Measurements from ENCODE around the gene NCOR1. TPM values are rescaled to one million over a fixed set of nuclear protein-coding genes. Genes with fewer than 3 reads are reported as not detected.

Gene NCOR1
- total and polyA plus RNA-seq, 10 of the 15 experiments (the other 5 are each of a cell fraction or from before 2014, with no cell fraction given): 34.5 to 135 (median 82.9) TPM

GRCh38 chr17:15981208-15981607 lies 234.1 kb downstream of the NCOR1 start (continued):
- no peak for TF ChIP-seq ASH2L (IDR thresholded peaks at IDR 0.05; ENCODE audit: borderline replicate concordance, low read depth)
- no peak for TF ChIP-seq POLR2AphosphoS5 (IDR thresholded peaks at IDR 0.05; ENCODE audit: low read length)
- no peak for TF ChIP-seq MAX (IDR thresholded peaks at IDR 0.05; ENCODE audit: low read depth, low read length)
- no peak for TF ChIP-seq ELK1 (IDR thresholded peaks at IDR 0.05; ENCODE audit: low read depth, low read length)
- 0 out of 2 replicates have a peak, but pooled peaks have one; percentile 16 for TF ChIP-seq CREM (IDR thresholded peaks at IDR 0.05; ENCODE audit: low read depth)
- TF ChIP-seq CEBPB (IDR thresholded peaks at IDR 0.05; ENCODE audit: borderline replicate concordance in 1 of 2, low read depth in 2 of 2, low read length in 2 of 2): 0 out of 4 replicates have a peak, but pooled peaks of 1 of the 2 experiments have one; percentile 36
- TF ChIP-seq SPI1 (IDR thresholded peaks at IDR 0.05; ENCODE audit: borderline replicate concordance, insufficient read depth, low read depth, low read length): peak; percentile 79
- TF ChIP-seq IKZF2 (IDR thresholded peaks at IDR 0.05): peak in 1 of 2 experiments; percentile 32; a peak in 2 of 4 replicates
- TF ChIP-seq IRF3 (IDR thresholded peaks at IDR 0.05): no peak
- TF ChIP-seq SUZ12 (IDR thresholded peaks at IDR 0.05; ENCODE audit: unreplicated experiment): no peak
- no peak for TF ChIP-seq PBX3 (IDR thresholded peaks at IDR 0.05; ENCODE audit: insufficient replicate concordance, low read depth, low read length)
- 0 out of 2 replicates have a peak, but pooled peaks have one; percentile 25 for TF ChIP-seq ATF7 (IDR thresholded peaks at IDR 0.05; ENCODE audit: low read depth)
- peak; percentile 41; the same call in 1 of the 2 replicates for TF ChIP-seq BCL11A (IDR thresholded peaks at IDR 0.05; ENCODE audit: low read depth, low read length)
- no peak for TF ChIP-seq BMI1 (IDR thresholded peaks at IDR 0.05; ENCODE audit: borderline replicate concordance)
- no peak for TF ChIP-seq KLF5 (IDR thresholded peaks at IDR 0.05; ENCODE audit: partially characterized antibody)
- TF ChIP-seq MYC (IDR thresholded peaks at IDR 0.05; ENCODE audit: insufficient read depth, insufficient read length, insufficient replicate concordance, low read length, severe bottlenecking): no peak
- peak; percentile 50; the same call in 1 of the 2 replicates for TF ChIP-seq TBL1XR1 (IDR thresholded peaks at IDR 0.05; ENCODE audit: low read depth, low read length)
- no peak for TF ChIP-seq PAX8 (IDR thresholded peaks at IDR 0.05)
- TF ChIP-seq POLR2AphosphoS2 (IDR thresholded peaks at IDR 0.05; ENCODE audit: low read depth, low read length): no peak
- TF ChIP-seq USF2 (IDR thresholded peaks at IDR 0.05; ENCODE audit: borderline replicate concordance, low read depth, low read length): no peak
- no peak; the same call in 1 of the 2 replicates for TF ChIP-seq EED (IDR thresholded peaks at IDR 0.05; ENCODE audit: low read depth)
- TF ChIP-seq SMARCA5 (IDR thresholded peaks at IDR 0.05): no peak

All from GM12878 (cell line).